Prostate gland (tissue), 2 donors: ENCODE data around the gene HBP1. TPM values are rescaled to one million over a fixed set of nuclear protein-coding genes. Genes with fewer than 3 reads are reported as not detected.
A peak's percentile ranks its signal among the peaks of the same experiment; 100 is the strongest.

Experiments
- DNase-seq: peaks from one replicate; pipeline ENCODE4 v3.0.0-alpha.2; 2019; ENCODE audit warnings: low spot score
- H3K27ac ChIP-seq, 2 donors: fragments of 200-600 bp; sonication (generic); 2 replicates each; pipeline ENCODE4 v1.5.1; 2017 to 2019
- H3K27me3 ChIP-seq: fragments of 200-600 bp; sonication (generic); replicated peaks from 2 replicates; pipeline ENCODE4 v1.5.1; 2019; ENCODE audit not compliant: insufficient read depth
- H3K36me3 ChIP-seq, 2 donors: fragments of 200-600 bp; sonication (generic); 1 replicate in 1 of 2; 2 replicates in 1 of 2; pipeline versions ENCODE4 v1.5.1 to v1.8.1; 2017 to 2019
- H3K4me1 ChIP-seq: fragments of 200-600 bp; sonication (generic); replicated peaks from 2 replicates; pipeline ENCODE4 v1.5.1; 2019
- H3K4me3 ChIP-seq, 2 donors: fragments of 200-600 bp; sonication (generic); 2 replicates each; pipeline ENCODE4 v1.5.1; 2017 to 2019
- H3K9me3 ChIP-seq: fragments of 200-600 bp; sonication (generic); 2 replicates; pipeline ENCODE4 v1.5.1; 2017
- CTCF ChIP-seq, 4 experiments: fragments of 200-600 bp in 2 of 4; fragments of 450-650 bp in 2 of 4; sonication (generic) in 2 of 4; IDR thresholded peaks; 1 replicate in 3 of 4; 2 replicates in 1 of 4; pipeline ENCODE4 v1.5.1; 2016 to 2019; ENCODE audit warnings: antibody characterized with exemption in 4 of 4, mild to moderate bottlenecking in 2 of 4, moderate library complexity in 2 of 4
- POLR2A ChIP-seq: fragments of 450-650 bp; IDR thresholded peaks from one replicate; pipeline ENCODE4 v1.6.1; 2016; ENCODE audit warnings: antibody characterized with exemption, mild to moderate bottlenecking
- POLR2AphosphoS5 ChIP-seq: sonication (generic); formaldehyde crosslinking; IDR thresholded peaks from one replicate; pipeline ENCODE4 v1.6.1; 2017; ENCODE audit warnings: antibody characterized with exemption
- WGBS: methylation state at CpG from one replicate; pipeline ENCODE4 v1.1.5; 2018; 5-methylcytosine and 5-hydroxymethylcytosine counted together
- intact Hi-C: fragments of 100-400 bp; cut with DNase I; formaldehyde crosslinking; loops from one replicate; pipeline ENCODE4 v1.14.2; 2022
- total RNA-seq, 2 donors: library from RNA; depleted of rRNA; stranded (reverse); fragments of >200 nt; gene quantifications; one replicate each; pipeline ENCODE4 v1.1.0, GENCODE V29; 2016

Gene HBP1
- total RNA-seq, 2 donors from 2014 or later = 91.3 to 109 TPM

DNA sequence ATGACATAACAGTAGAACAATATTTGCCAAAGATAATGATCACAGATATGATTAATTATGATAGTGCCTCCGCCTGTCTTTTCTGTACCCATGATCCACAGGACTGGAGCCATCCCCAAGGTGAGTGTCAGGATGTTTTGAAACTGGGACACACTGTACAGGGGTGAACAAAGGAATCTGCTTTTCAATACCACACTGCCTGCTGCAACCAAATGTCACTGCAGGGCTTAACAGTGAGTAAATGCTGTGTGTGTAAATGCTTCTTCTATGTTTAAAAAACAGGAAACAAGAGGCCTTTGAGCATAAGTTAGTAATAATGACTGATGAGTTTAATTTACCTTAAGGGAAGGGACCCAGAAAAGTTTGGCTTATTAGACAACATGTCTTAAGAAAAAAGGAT, 65.2 kb downstream of the HBP1 start:
- H3K4me1 ChIP-seq = no peaks in the 10 kb centered on the region
- WGBS = 66% methylated on average over 1 of the region's 1 CpG
- no peaks in the 10 kb centered on the region for H3K27me3 ChIP-seq
- intact Hi-C loops = no loop called here
- no peak overlapping the region for H3K4me3 ChIP-seq
- H3K27ac ChIP-seq = peak overlapping the region in 1 of 2 donors; percentile 55
- no peaks in the 10 kb centered on the region for H3K9me3 ChIP-seq
- DNase-seq = no peak
- no peaks in the 10 kb centered on the region for H3K36me3 ChIP-seq
- TF ChIP-seq POLR2A (no peak), CTCF (IDR thresholded peaks at IDR 0.05) (no peak), POLR2AphosphoS5 (no peak)

GRCh38 chr7:107234436-107234835, 65.6 kb downstream of the HBP1 start:
- DNase-seq = no peak
- TF ChIP-seq POLR2AphosphoS5 (no peak), CTCF (IDR thresholded peaks at IDR 0.05) (no peak), POLR2A (no peak)
- Histone ChIP-seq H3K36me3 (no peaks in the 10 kb centered on the region), H3K27me3 (no peaks in the 10 kb centered on the region), H3K9me3 (no peaks in the 10 kb centered on the region), H3K4me3 (no peak overlapping the region), H3K4me1 (no peaks in the 10 kb centered on the region), H3K27ac (peak overlapping the region; percentile 53 to 55)
- intact Hi-C loops = no loop called here
- 60% methylated on average over 3 of the region's 3 CpGs for WGBS

GRCh38 chr7:107236862-107237261, 68.1 kb downstream of the HBP1 start:
- intact Hi-C loops = no loop called here
- Histone ChIP-seq H3K36me3 (no peaks in the 10 kb centered on the region), H3K27ac (no peak overlapping the region), H3K9me3 (no peaks in the 10 kb centered on the region), H3K4me1 (no peaks in the 10 kb centered on the region), H3K4me3 (no peak overlapping the region), H3K27me3 (no peaks in the 10 kb centered on the region)
- TF ChIP-seq CTCF (IDR thresholded peaks at IDR 0.05) (no peak), POLR2AphosphoS5 (no peak), POLR2A (no peak)
- DNase-seq = no peak

DNA sequence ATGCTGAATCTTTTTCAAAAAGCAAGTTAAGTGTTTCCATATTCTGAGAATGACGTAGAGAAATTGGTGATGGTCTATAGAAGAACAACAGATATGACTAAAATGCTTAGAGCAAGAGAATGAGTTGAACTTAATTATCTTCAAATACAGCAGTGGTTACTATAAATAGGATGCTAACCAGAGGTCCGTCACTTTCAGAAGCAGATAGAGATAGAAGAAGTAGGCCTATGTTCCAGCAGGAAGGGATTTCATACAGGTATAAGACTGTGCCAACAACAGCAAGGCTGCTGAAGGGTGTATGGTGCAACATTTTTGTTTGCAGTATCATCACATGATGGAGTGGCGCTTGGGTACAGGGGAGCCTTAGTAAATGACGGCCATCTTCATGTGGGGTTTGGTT, 68.6 kb downstream of the HBP1 start:
- Histone ChIP-seq H3K4me3 (no peak overlapping the region), H3K27ac (no peak overlapping the region), H3K4me1 (no peaks in the 10 kb centered on the region), H3K36me3 (no peaks in the 10 kb centered on the region), H3K27me3 (no peaks in the 10 kb centered on the region), H3K9me3 (no peaks in the 10 kb centered on the region)
- intact Hi-C loops = no loop called here
- 96% methylated on average over 4 of the region's 4 CpGs for WGBS
- TF ChIP-seq POLR2AphosphoS5 (no peak), POLR2A (no peak), CTCF (IDR thresholded peaks at IDR 0.05) (no peak)
- DNase-seq = no peak

DNA sequence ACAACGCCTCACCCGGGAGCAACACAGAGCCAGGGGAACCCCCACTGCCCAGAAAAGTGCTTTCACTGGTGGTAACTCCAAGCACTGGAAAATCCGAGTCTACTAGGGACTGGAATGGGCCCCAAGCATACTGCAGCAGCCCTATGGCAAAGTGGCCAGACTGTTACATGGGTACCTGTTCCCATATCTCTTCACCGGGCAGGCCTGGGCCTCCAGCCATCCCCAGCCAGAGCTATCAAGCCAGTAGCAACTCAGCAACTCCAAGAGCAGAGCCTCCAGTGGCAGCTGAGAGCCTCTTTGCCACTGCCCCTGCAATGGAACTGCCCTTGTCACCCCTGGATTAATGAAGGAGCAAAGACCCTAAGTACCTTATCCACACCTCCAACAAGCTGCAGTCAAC, 73.5 kb downstream of the HBP1 start:
- DNase-seq = no peak
- Histone ChIP-seq H3K4me1 (no peaks in the 10 kb centered on the region), H3K9me3 (no peaks in the 10 kb centered on the region), H3K4me3 (no peak overlapping the region), H3K27me3 (no peaks in the 10 kb centered on the region), H3K36me3 (no peaks in the 10 kb centered on the region), H3K27ac (no peak overlapping the region)
- TF ChIP-seq POLR2A (no peak), CTCF (IDR thresholded peaks at IDR 0.05) (no peak), POLR2AphosphoS5 (no peak)
- WGBS = 100% methylated on average over 3 of the region's 4 CpGs
- intact Hi-C loops = no loop called here
